Lower lobe of right lung (tissue), 2 donors: ENCODE measurements around the gene NEUROG1. TPM values are rescaled to one million over a fixed set of nuclear protein-coding genes. Genes with fewer than 3 reads are reported as not detected.

ENCODE experiments used
- ATAC-seq, 2 donors: fragments of 200-7000 bp; cut with Tn5 transposase; one replicate each; pipeline ENCODE4 v1.9.1; 2020 to 2022; ENCODE audit warnings: mild to moderate bottlenecking in 2 of 2, moderate library complexity in 2 of 2
- DNase-seq: peaks from one replicate; pipeline ENCODE4 v3.0.0-alpha.2; 2020
- H3K27ac ChIP-seq: fragments of 200-600 bp; one replicate; pipeline ENCODE4 v1.8.0; 2022
- H3K27me3 ChIP-seq: fragments of 200-600 bp; one replicate; pipeline ENCODE4 v1.8.0; 2022; ENCODE audit warnings: low read depth
- H3K36me3 ChIP-seq: fragments of 200-600 bp; one replicate; pipeline ENCODE4 v1.8.0; 2022; ENCODE audit warnings: mild to moderate bottlenecking
- H3K4me1 ChIP-seq: fragments of 200-600 bp; one replicate; pipeline ENCODE4 v1.8.0; 2022
- H3K4me3 ChIP-seq: fragments of 200-600 bp; one replicate; pipeline ENCODE4 v1.8.0; 2022; ENCODE audit warnings: mild to moderate bottlenecking
- H3K9me3 ChIP-seq: fragments of 200-600 bp; one replicate; pipeline ENCODE4 v1.8.0; 2022
- intact Hi-C: fragments of 100-400 bp; cut with DNase I; formaldehyde crosslinking; loops from one replicate; pipeline ENCODE4 v1.11.0; 2022
- total RNA-seq: library from RNA; stranded (reverse); fragmentation: NEBNext Ultra II Directional; extraction: Animal tissue kit (Norgen Biotek cat#: 25700); gene quantifications from one replicate; pipeline ENCODE4 v1.2.1, GENCODE V29; 2021
- TF ChIP-seq, protein P1 (sequence below): fragments of 200-600 bp; IDR thresholded peaks from one replicate; pipeline ENCODE4 v1.8.0; 2022; ENCODE audit warnings: antibody characterized with exemption, mild to moderate bottlenecking
- donor health status: DM: no; HTN: yes; CAD: no; lungs with severe emphysema.

The NEUROG1 gene
- total RNA-seq, 1 donor from 2014 or later = not detected

DNA sequence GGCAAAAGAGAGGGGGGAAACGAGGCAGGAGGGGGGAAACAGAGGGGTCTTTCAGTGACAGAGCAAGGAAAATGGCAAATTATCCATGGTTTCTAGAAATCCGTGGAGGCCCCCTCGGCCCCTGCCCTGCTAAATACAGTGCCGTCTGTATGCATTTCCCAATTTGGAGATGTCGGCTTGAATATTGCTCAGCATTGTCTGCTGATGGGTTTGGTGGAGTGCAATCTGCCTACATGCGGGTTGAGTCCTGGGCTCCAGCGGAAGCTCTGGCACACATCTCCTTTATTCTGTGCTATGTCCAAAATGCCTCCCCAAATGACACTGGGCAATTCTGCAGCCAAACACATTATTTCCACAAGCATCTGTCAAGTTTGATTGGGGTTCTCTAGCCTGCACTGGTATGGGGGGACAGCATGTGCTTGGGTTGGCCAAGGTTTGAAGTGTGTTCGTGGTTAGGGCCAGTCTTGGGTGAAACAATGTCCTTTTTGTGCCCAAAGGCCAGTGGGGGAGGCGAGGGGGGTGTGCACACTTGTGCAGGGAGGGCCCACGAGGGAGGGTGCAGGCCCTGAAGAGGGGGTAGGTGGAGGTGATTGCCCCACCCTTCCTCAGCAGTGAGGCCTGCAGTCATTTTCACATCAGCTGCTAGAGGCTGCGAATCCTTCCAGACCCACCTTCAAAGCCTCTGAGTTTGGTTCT is 6.2 kb upstream of the NEUROG1 start:
- H3K36me3 ChIP-seq = no peaks in the 10 kb centered on the region
- peaks cover 90% of the 10 kb centered on the region for H3K27me3 ChIP-seq
- H3K27ac ChIP-seq = no peak overlapping the region
- DNase-seq = no peak
- TF ChIP-seq, protein P1, sequence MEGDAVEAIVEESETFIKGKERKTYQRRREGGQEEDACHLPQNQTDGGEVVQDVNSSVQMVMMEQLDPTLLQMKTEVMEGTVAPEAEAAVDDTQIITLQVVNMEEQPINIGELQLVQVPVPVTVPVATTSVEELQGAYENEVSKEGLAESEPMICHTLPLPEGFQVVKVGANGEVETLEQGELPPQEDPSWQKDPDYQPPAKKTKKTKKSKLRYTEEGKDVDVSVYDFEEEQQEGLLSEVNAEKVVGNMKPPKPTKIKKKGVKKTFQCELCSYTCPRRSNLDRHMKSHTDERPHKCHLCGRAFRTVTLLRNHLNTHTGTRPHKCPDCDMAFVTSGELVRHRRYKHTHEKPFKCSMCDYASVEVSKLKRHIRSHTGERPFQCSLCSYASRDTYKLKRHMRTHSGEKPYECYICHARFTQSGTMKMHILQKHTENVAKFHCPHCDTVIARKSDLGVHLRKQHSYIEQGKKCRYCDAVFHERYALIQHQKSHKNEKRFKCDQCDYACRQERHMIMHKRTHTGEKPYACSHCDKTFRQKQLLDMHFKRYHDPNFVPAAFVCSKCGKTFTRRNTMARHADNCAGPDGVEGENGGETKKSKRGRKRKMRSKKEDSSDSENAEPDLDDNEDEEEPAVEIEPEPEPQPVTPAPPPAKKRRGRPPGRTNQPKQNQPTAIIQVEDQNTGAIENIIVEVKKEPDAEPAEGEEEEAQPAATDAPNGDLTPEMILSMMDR = no peak
- H3K9me3 ChIP-seq = no peaks in the 10 kb centered on the region
- no peak for ATAC-seq
- no peak overlapping the region for H3K4me3 ChIP-seq
- intact Hi-C loops = no loop called here
- peaks cover 16% of the 10 kb centered on the region for H3K4me1 ChIP-seq

GRCh38 chr5:135539430-135540005 is 3.8 kb upstream of the NEUROG1 start:
- no peaks in the 10 kb centered on the region for H3K9me3 ChIP-seq
- no peak for DNase-seq
- TF ChIP-seq, protein P1 = no peak
- peaks cover 16% of the 10 kb centered on the region for H3K4me1 ChIP-seq
- no peak for ATAC-seq
- no peak overlapping the region for H3K27ac ChIP-seq
- no peak overlapping the region for H3K4me3 ChIP-seq
- intact Hi-C loops = no loop called here
- peaks cover 91% of the 10 kb centered on the region for H3K27me3 ChIP-seq
- no peaks in the 10 kb centered on the region for H3K36me3 ChIP-seq

- DNase-seq (no peak), ATAC-seq (no peak)
- TF ChIP-seq, protein P1 = no peak
- H3K27me3 ChIP-seq = peaks cover 91% of the 10 kb centered on the region
- H3K36me3 ChIP-seq = no peaks in the 10 kb centered on the region
- H3K27ac ChIP-seq = no peak overlapping the region
- no peak overlapping the region for H3K4me3 ChIP-seq
- peaks cover 4% of the 10 kb centered on the region for H3K4me1 ChIP-seq
- H3K9me3 ChIP-seq = no peaks in the 10 kb centered on the region
- intact Hi-C loops = no loop called here
Measured at GRCh38 chr5:135538261-135538660, 2.5 kb upstream of the NEUROG1 start.

- intact Hi-C loops = no loop called here
- ATAC-seq = no peak
Measured at GRCh38 chr5:135537745-135538144, 2.0 kb upstream of the NEUROG1 start.

DNA sequence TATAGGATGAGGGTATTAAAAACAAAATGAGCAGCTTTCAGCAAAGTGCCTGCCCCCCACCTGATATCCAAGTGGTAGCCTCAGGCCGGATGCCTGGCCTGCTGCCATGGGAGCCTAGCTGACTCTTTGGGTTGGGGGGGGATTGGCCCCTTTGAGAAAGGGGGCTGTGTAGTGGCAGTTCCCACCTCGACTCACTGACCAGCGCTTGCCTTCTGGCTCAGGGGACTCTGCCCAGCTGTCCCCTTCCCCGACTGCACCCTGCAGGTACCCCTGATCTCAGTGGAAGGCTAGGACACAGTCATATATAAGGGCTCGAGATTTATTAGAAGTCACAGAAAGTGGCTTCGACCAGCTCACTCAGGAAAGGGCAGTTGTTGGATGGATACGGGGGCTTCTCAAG is 1.5 kb upstream of the NEUROG1 start:
- H3K4me1 ChIP-seq = no peaks in the 10 kb centered on the region
- TF ChIP-seq, protein P1 = no peak
- H3K9me3 ChIP-seq = no peaks in the 10 kb centered on the region
- H3K27me3 ChIP-seq = peaks cover 91% of the 10 kb centered on the region
- intact Hi-C loops = no loop called here
- DNase-seq (no peak), ATAC-seq (no peak)
- H3K27ac ChIP-seq = no peak overlapping the region
- no peak overlapping the region for H3K4me3 ChIP-seq
- H3K36me3 ChIP-seq = no peaks in the 10 kb centered on the region

More at GRCh38 chr5:135537745-135538144, 2.0 kb upstream of the NEUROG1 start:
- H3K27me3 ChIP-seq = peaks cover 91% of the 10 kb centered on the region
- TF ChIP-seq, protein P1 = no peak
- H3K27ac ChIP-seq = no peak overlapping the region
- no peak for DNase-seq
- H3K36me3 ChIP-seq = no peaks in the 10 kb centered on the region
- no peaks in the 10 kb centered on the region for H3K4me1 ChIP-seq
- no peaks in the 10 kb centered on the region for H3K9me3 ChIP-seq
- no peak overlapping the region for H3K4me3 ChIP-seq
